ENCODE data around the gene KRTAP4-12. TPM values are rescaled to one million over a fixed set of nuclear protein-coding genes. Genes with fewer than 3 reads are reported as not detected.

The KRTAP4-12 gene
- total RNA-seq, 1 experiment from 2014 or later: not detected

GRCh38 chr17:41168121-41168520, 44.1 kb upstream of the KRTAP4-12 start, which contains the start of gene KRTAP4-3:
Gene KRTAP4-3 (minus strand): TSS chr17:41168221. CDS start chr17:41168172, 49 bp downstream.
- H3K9ac ChIP-seq (ENCODE audit: low read length): no peak within 1 kb of the TSS
- H3K36me3 ChIP-seq (ENCODE audit: control insufficient read depth in 1 of 2, insufficient read depth in 2 of 2, low read length in 2 of 2): no peaks in the 10 kb centered on the region
- no peaks in the 10 kb centered on the region for H3K27me3 ChIP-seq (ENCODE audit: insufficient read depth, low read length)
- H2AFZ ChIP-seq (ENCODE audit: low read depth, low read length, poor library complexity, severe bottlenecking): no peak within 1 kb of the TSS
- TF ChIP-seq FOSL1 (IDR thresholded peaks at IDR 0.05; ENCODE audit: low read depth): no peak
- TF ChIP-seq, protein P1, sequence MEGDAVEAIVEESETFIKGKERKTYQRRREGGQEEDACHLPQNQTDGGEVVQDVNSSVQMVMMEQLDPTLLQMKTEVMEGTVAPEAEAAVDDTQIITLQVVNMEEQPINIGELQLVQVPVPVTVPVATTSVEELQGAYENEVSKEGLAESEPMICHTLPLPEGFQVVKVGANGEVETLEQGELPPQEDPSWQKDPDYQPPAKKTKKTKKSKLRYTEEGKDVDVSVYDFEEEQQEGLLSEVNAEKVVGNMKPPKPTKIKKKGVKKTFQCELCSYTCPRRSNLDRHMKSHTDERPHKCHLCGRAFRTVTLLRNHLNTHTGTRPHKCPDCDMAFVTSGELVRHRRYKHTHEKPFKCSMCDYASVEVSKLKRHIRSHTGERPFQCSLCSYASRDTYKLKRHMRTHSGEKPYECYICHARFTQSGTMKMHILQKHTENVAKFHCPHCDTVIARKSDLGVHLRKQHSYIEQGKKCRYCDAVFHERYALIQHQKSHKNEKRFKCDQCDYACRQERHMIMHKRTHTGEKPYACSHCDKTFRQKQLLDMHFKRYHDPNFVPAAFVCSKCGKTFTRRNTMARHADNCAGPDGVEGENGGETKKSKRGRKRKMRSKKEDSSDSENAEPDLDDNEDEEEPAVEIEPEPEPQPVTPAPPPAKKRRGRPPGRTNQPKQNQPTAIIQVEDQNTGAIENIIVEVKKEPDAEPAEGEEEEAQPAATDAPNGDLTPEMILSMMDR (IDR thresholded peaks at IDR 0.05 in 2 of 3, conservative IDR thresholded peaks at IDR 0.05 in 1 of 3; ENCODE audit: borderline replicate concordance in 1 of 3, insufficient read depth in 1 of 3, low read depth in 2 of 3, low read length in 2 of 3): no peak
- no peaks in the 10 kb centered on the region for H3K4me1 ChIP-seq (ENCODE audit: control insufficient read depth in 1 of 2, insufficient read depth in 2 of 2, low read length in 2 of 2)
- ChIA-PET RAD21 (ENCODE audit: low non-redundant PET in 1 of 2, low total read pairs in 2 of 2, uncharacterized antibody in 2 of 2, unreplicated experiment in 2 of 2) (no interaction called here), CTCF (no interaction called here), POLR2A (no interaction called here)
- H3K27ac ChIP-seq (ENCODE audit: low read depth, low read length): no peak within 1 kb of the TSS
- intact Hi-C loops (cut with micrococcal nuclease): no loop called here
- H3K79me2 ChIP-seq (ENCODE audit: insufficient read depth, low read length): no peaks in the 10 kb centered on the region
- H4K20me1 ChIP-seq (ENCODE audit: insufficient read depth): no peaks in the 10 kb centered on the region
- BruUV-seq (replicated peaks): no TSS peak
- H3K4me3 ChIP-seq (replicated peaks in 1 of 2; ENCODE audit: low read depth in 1 of 2, low read length in 2 of 2): no peak within 1 kb of the TSS
- H3K9me3 ChIP-seq (ENCODE audit: control insufficient read depth in 1 of 2, insufficient read depth in 1 of 2, low read depth in 1 of 2, low read length in 2 of 2): no peaks in the 10 kb centered on the region; a peak in 1 of 4 replicates
- ATAC-seq: no peak
- H3K4me2 ChIP-seq (ENCODE audit: low read length): no peak within 1 kb of the TSS
- no peak for DNase-seq (ENCODE audit: low read depth, low spot score)
- no peaks in the 10 kb centered on the region for H3K9me2 ChIP-seq (ENCODE audit: insufficient read depth)

GRCh38 chr17:41167561-41167960, 43.6 kb upstream of the KRTAP4-12 start:
- ChIA-PET RAD21 (ENCODE audit: low non-redundant PET in 1 of 2, low total read pairs in 2 of 2, uncharacterized antibody in 2 of 2, unreplicated experiment in 2 of 2) (no interaction called here), CTCF (no interaction called here), POLR2A (interaction anchor here (0.7 kb wide), 1 partner anchor 106 kb away, joined by 3 read pairs; no protein-coding TSS in a partner anchor)
- H3K4me2 ChIP-seq (ENCODE audit: low read length): no peak overlapping the region
- no peaks in the 10 kb centered on the region for H3K27me3 ChIP-seq (ENCODE audit: insufficient read depth, low read length)
- H3K79me2 ChIP-seq (ENCODE audit: insufficient read depth, low read length): no peaks in the 10 kb centered on the region
- H4K20me1 ChIP-seq (ENCODE audit: insufficient read depth): no peaks in the 10 kb centered on the region
- H3K9me3 ChIP-seq (ENCODE audit: control insufficient read depth in 1 of 2, insufficient read depth in 1 of 2, low read depth in 1 of 2, low read length in 2 of 2): no peaks in the 10 kb centered on the region; a peak in 1 of 4 replicates
- no peak overlapping the region for H3K4me3 ChIP-seq (replicated peaks in 1 of 2; ENCODE audit: low read depth in 1 of 2, low read length in 2 of 2)
- no peak overlapping the region for H3K9ac ChIP-seq (ENCODE audit: low read length)
- no peak overlapping the region for H2AFZ ChIP-seq (ENCODE audit: low read depth, low read length, poor library complexity, severe bottlenecking)
- no peaks in the 10 kb centered on the region for H3K36me3 ChIP-seq (ENCODE audit: control insufficient read depth in 1 of 2, insufficient read depth in 2 of 2, low read length in 2 of 2)
- intact Hi-C loops (cut with micrococcal nuclease): no loop called here
- ATAC-seq: no peak
- DNase-seq (ENCODE audit: low read depth, low spot score): no peak
- H3K4me1 ChIP-seq (ENCODE audit: control insufficient read depth in 1 of 2, insufficient read depth in 2 of 2, low read length in 2 of 2): no peaks in the 10 kb centered on the region
- no TSS peak for BruUV-seq (replicated peaks)
- no peak overlapping the region for H3K27ac ChIP-seq (ENCODE audit: low read depth, low read length)
- no peaks in the 10 kb centered on the region for H3K9me2 ChIP-seq (ENCODE audit: insufficient read depth)
- TF ChIP-seq JUND (IDR thresholded peaks at IDR 0.05) (no peak), RAD21 (IDR thresholded peaks at IDR 0.05; ENCODE audit: low read depth) (no peak), CBX3 (IDR thresholded peaks at IDR 0.05; ENCODE audit: low read depth) (no peak), SRF (IDR thresholded peaks at IDR 0.05; ENCODE audit: low read depth) (no peak), SP1 (IDR thresholded peaks at IDR 0.05; ENCODE audit: low read depth) (no peak), EZH2 (IDR thresholded peaks at IDR 0.05) (no peak)
